HEK293 (cell line): ENCODE measurements around the gene RASGRF2.

ENCODE experiments used
- CTCF ChIP-seq: fragments of 450-650 bp; formaldehyde crosslinking; IDR thresholded peaks from 2 replicates; pipeline ENCODE4 v1.5.1; 2016; ENCODE audit warnings: missing biosample characterization, missing genetic modification characterization
- ZBTB7A ChIP-seq: fragments of 450-650 bp; formaldehyde crosslinking; IDR thresholded peaks from 2 replicates; pipeline ENCODE4 v1.5.1; 2016; ENCODE audit warnings: low read depth, missing biosample characterization, missing genetic modification characterization
- TF ChIP-seq, protein P1 (sequence below): sonication (generic); formaldehyde crosslinking; IDR thresholded peaks from 2 replicates; pipeline ENCODE4 v1.8.1; 2022; ENCODE audit warnings: mild to moderate bottlenecking, moderate library complexity, missing genetic modification reagents
- TF ChIP-seq, protein P2 (sequence below): fragments of 450-650 bp; formaldehyde crosslinking; IDR thresholded peaks from 2 replicates; pipeline ENCODE4 v1.5.1; 2017; ENCODE audit warnings: missing biosample characterization, missing genetic modification characterization

DNA sequence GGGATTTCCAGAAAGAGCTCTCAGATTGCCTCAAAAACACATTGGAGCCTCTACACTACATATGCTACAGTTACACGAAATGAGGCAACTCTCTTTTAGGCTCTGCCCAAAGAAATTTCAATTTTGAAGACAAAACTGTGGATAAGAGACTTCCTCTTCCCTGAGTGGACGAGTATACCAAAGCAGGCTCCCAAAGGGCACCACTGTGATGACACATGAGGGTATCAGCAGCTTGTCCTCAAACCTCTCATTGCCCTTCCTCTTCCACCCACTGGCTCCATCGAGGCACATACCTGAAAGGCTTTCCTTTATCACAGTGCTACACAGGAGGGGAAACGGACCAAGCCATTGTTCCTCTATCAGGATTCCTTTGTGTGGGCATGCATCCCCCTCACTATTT lies 284.3 kb downstream of the RASGRF2 start:
- TF ChIP-seq, protein P1, sequence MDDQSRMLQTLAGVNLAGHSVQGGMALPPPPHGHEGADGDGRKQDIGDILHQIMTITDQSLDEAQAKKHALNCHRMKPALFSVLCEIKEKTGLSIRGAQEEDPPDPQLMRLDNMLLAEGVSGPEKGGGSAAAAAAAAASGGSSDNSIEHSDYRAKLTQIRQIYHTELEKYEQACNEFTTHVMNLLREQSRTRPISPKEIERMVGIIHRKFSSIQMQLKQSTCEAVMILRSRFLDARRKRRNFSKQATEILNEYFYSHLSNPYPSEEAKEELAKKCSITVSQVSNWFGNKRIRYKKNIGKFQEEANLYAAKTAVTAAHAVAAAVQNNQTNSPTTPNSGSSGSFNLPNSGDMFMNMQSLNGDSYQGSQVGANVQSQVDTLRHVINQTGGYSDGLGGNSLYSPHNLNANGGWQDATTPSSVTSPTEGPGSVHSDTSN (CRISPR knock-in tag), result no peak
- TF ChIP-seq, protein P2, sequence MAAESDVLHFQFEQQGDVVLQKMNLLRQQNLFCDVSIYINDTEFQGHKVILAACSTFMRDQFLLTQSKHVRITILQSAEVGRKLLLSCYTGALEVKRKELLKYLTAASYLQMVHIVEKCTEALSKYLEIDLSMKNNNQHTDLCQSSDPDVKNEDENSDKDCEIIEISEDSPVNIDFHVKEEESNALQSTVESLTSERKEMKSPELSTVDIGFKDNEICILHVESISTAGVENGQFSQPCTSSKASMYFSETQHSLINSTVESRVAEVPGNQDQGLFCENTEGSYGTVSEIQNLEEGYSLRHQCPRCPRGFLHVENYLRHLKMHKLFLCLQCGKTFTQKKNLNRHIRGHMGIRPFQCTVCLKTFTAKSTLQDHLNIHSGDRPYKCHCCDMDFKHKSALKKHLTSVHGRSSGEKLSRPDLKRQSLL (tag by site-specific recombination), result no peak
- no peak for TF ChIP-seq CTCF (tag by site-specific recombination)
- no peak for TF ChIP-seq ZBTB7A (tag by site-specific recombination)
